Kidney (tissue), 14 donors: ENCODE results near the gene FANCE. TPM values are rescaled to one million over a fixed set of nuclear protein-coding genes. Genes with fewer than 3 reads are reported as not detected.

Experiments
- DNase-seq, 5 donors: peaks; one replicate each; pipeline ENCODE4 v3.0.0-alpha.2; 2013 to 2020
- FAIRE-seq: peaks from 2 replicates; lab custom pipeline; 2012; peaks lifted over from hg19 to GRCh38; lab: Jason Lieb, UNC
- H3K27ac ChIP-seq, 2 donors: one replicate each; pipeline ENCODE4 v1.7.0; 2013; ENCODE audit warnings: low read depth in 2 of 2, low read length in 2 of 2, inconsistent platforms in 1 of 2
- H3K27me3 ChIP-seq: one replicate; pipeline ENCODE4 v1.7.1; 2013; ENCODE audit warnings: low read length, inconsistent platforms; ENCODE audit not compliant: control insufficient read depth, insufficient read depth
- H3K36me3 ChIP-seq, 3 donors: one replicate each; pipeline versions ENCODE4 v1.7.0 to v1.7.1; 2013; ENCODE audit warnings: low read length in 3 of 3, control low read depth in 1 of 3, inconsistent platforms in 1 of 3; ENCODE audit not compliant: insufficient read depth in 3 of 3, control insufficient read depth in 2 of 3
- H3K4me1 ChIP-seq, 3 donors: one replicate each; pipeline versions ENCODE4 v1.7.0 to v1.7.1; 2013; ENCODE audit warnings: low read length in 3 of 3, inconsistent platforms in 1 of 3, low read depth in 1 of 3; ENCODE audit not compliant: control insufficient read depth in 2 of 3, insufficient read depth in 2 of 3
- H3K4me3 ChIP-seq, 3 donors: one replicate each; pipeline versions ENCODE4 v1.7.0 to v1.8.1; 2013; ENCODE audit warnings: low read length in 3 of 3, control low read depth in 1 of 3, inconsistent platforms in 1 of 3
- H3K9ac ChIP-seq, 3 donors: one replicate each; pipeline versions ENCODE4 v1.7.0 to v1.7.1; 2013; ENCODE audit warnings: low read length in 3 of 3, control low read depth in 1 of 3, inconsistent platforms in 1 of 3
- H3K9me3 ChIP-seq, 3 donors: one replicate each; pipeline versions ENCODE4 v1.7.0 to v1.7.1; 2013; ENCODE audit warnings: low read length in 3 of 3, control low read depth in 1 of 3, inconsistent platforms in 1 of 3; ENCODE audit not compliant: control insufficient read depth in 2 of 3, insufficient read depth in 1 of 3
- CTCF ChIP-seq: IDR thresholded peaks from 3 replicates; pipeline ENCODE4 v1.5.1; 2012; ENCODE audit warnings: mild to moderate bottlenecking, moderate library complexity, borderline replicate concordance; ENCODE audit not compliant: insufficient read depth; ENCODE audit errors: extremely low read depth
- intact Hi-C: fragments of 100-400 bp; cut with DNase I; formaldehyde crosslinking; loops from one replicate; pipeline ENCODE4 v1.11.1; 2022
- polyA plus RNA-seq: library from polyadenylated mRNA; stranded (reverse); fragments of 350-450 nt; fragmentation: Illumina TruSeq; extraction: RNeasy Lipid Tissue Mini Kit (QIAGEN cat#74804); gene quantifications from one replicate; pipeline ENCODE4 v1.2.3, GENCODE V29; 2014; ENCODE audit warnings: low read depth, low replicate concordance; ENCODE audit not compliant: insufficient read depth
- total RNA-seq: library from RNA; stranded (reverse); fragmentation: NEBNext Ultra II Directional; extraction: Animal tissue kit (Norgen Biotek cat#: 25700); gene quantifications from one replicate; pipeline ENCODE4 v1.2.1, GENCODE V29; 2021
- donor health status: control.
- donor health status: control.
- donor health status: control.
- donor health status: control.
- donor health status: control.
- donor health status: DM: yes; HTN: yes; CAD: no.
- donor health status: Normal renal cell carcinoma (clear cell type).

The FANCE gene
- total and polyA plus RNA-seq, 2 donors from 2014 or later: 1.2 to 2.7 TPM

DNA sequence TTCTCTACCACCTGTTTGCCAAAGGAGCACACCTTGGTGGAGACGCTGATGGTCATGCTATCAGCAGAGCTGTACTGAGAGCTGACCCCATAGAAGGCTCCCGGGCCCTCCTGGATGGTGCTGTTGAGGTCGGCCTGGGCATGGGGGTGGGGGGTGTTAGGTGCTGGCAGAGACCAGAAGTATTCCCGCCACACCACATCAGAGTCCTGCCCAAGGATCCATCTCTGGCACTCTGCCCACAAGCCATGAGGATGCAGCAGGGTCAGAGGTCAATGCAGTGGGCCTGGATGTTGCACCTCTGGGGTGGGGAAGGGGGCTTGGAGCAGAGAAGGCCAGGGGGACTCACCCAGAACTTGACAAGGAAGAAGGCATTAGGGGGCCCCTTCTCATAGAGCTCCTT, 23.4 kb downstream of the FANCE start:
- Histone ChIP-seq H3K27ac (no peak overlapping the region), H3K27me3 (no peaks in the 10 kb centered on the region), H3K9ac (no peak overlapping the region), H3K36me3 (peaks cover 0 to 8% (median 6%) of the 10 kb centered on the region in 3 donors), H3K4me3 (no peak overlapping the region), H3K4me1 (peaks cover 0 to 4% (median 0%) of the 10 kb centered on the region in 3 donors), H3K9me3 (no peaks in the 10 kb centered on the region)
- DNase-seq (peak in 2 of 5 donors; percentile 44 to 64), FAIRE-seq (no peak)
- intact Hi-C loops: no loop called here
- no peak for TF ChIP-seq CTCF

GRCh38 chr6:35476004-35476403, 23.9 kb downstream of the FANCE start:
- Histone ChIP-seq H3K4me3 (no peak overlapping the region), H3K4me1 (peaks cover 0 to 2% (median 0%) of the 10 kb centered on the region in 3 donors), H3K9ac (no peak overlapping the region), H3K27ac (no peak overlapping the region), H3K9me3 (no peaks in the 10 kb centered on the region), H3K36me3 (peaks cover 0 to 4% (median 4%) of the 10 kb centered on the region in 3 donors), H3K27me3 (no peaks in the 10 kb centered on the region)
- TF ChIP-seq CTCF: no peak
- intact Hi-C loops: no loop called here
- FAIRE-seq (no peak), DNase-seq (peak in 1 of 5 donors; percentile 73)

DNA sequence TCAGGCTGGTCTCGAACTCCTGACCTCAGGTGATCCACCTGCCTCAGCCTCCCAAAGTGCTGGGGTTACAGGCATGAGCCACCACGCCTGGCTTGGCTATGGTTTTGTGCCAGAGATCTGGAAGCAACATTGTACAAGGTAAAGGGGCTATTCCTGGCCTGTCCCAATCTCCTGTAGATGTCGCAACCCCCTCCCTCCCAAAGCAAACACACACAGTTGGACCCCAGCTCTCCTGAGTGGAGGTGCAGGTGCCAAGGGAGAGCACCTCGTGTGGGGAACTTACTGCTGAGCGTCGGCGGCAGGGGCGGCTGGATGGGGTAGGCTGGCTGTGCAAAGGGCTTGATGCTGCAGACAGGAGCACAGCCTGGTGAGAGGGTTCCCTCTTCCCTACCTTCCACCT, 24.9 kb downstream of the FANCE start:
- TF ChIP-seq CTCF: no peak
- Histone ChIP-seq H3K4me1 (peaks cover 0 to 2% (median 0%) of the 10 kb centered on the region in 3 donors), H3K36me3 (peaks cover 0 to 4% (median 0%) of the 10 kb centered on the region in 3 donors), H3K27me3 (no peaks in the 10 kb centered on the region), H3K9me3 (no peaks in the 10 kb centered on the region), H3K27ac (no peak overlapping the region), H3K9ac (no peak overlapping the region), H3K4me3 (no peak overlapping the region)
- DNase-seq (peak in 1 of 5 donors; percentile 47), FAIRE-seq (no peak)
- intact Hi-C loops: no loop called here
